Measurements from ENCODE around the gene IFIT1B.

GRCh38 chr10:89367529-89367928, 10.3 kb upstream of the IFIT1B start:
- no peak for TF ChIP-seq POLR2AphosphoS5 (IDR thresholded peaks at IDR 0.05)
- no peak for TF ChIP-seq EP300 (IDR thresholded peaks at IDR 0.05)
- no peak for TF ChIP-seq CTCF (IDR thresholded peaks at IDR 0.05)
- no peak for TF ChIP-seq POLR2A (IDR thresholded peaks at IDR 0.05)
